Measurements from ENCODE around the gene VOPP1. TPM values are rescaled to one million over a fixed set of nuclear protein-coding genes. Genes with fewer than 3 reads are reported as not detected.
A peak's percentile ranks its signal among the peaks of the same experiment; 100 is the strongest.

The VOPP1 gene
- total and polyA plus RNA-seq, 9 of the 15 experiments (the other 6 are each of a cell fraction or from before 2014, with no cell fraction given) = 8.2 to 45.8 (median 31.2) TPM

DNA sequence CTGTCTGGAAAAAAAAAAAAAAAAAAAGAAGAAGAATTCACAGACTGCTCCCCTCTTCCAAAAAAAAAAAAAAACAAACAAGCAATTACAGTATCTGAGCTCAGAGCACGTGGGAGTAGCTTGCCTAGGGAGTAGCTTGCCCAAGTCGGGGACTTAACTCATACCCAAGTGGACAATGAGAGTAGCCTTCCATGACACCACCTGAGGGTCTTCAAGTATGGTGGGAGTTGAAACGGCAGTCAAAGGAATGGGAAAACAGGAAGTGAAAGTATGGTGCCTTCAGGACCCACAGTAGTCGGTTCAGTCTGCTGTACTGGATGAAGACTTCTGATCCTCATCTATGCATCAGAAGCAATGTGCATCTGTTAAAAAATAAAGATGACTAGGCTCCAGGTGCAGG is 10.6 kb downstream of the VOPP1 start:
- Histone ChIP-seq H3K4me2 (ENCODE audit: insufficient read depth, low read length) (no peak overlapping the region), H2AFZ (ENCODE audit: low read depth, low read length) (no peak overlapping the region), H3K9ac (ENCODE audit: insufficient read depth in 1 of 2, low read depth in 2 of 2, low read length in 2 of 2) (no peak overlapping the region), H3K27ac (ENCODE audit: extremely low read depth, low read depth, low read length) (no peak overlapping the region), H3K36me3 (ENCODE audit: control insufficient read depth, insufficient read depth, low read length) (peaks cover 3% of the 10 kb centered on the region; the same call in 1 of the 3 replicates), H3K9me3 (replicated peaks; ENCODE audit: control insufficient read depth, insufficient read depth, low read depth, low read length) (no peaks in the 10 kb centered on the region), H3K9me1 (ENCODE audit: control insufficient read depth, insufficient read depth, low read length) (no peaks in the 10 kb centered on the region), H3K27me3 (ENCODE audit: control insufficient read depth in 2 of 2, insufficient read depth in 2 of 2, low read length in 2 of 2) (no peaks in the 10 kb centered on the region), H4K20me1 (replicated peaks; ENCODE audit: control insufficient read depth, insufficient read depth, low read length) (peaks cover 29% of the 10 kb centered on the region; the same call in 1 of the 2 replicates), H3K4me1 (replicated peaks in 1 of 2; ENCODE audit: control insufficient read depth in 2 of 2, insufficient read depth in 2 of 2, low read length in 2 of 2) (peaks cover 3 to 12% of the 10 kb centered on the region in 2 experiments; a peak in 4 of 5 replicates), H3K79me2 (ENCODE audit: control insufficient read depth, insufficient read depth, low read length) (peaks cover 64% of the 10 kb centered on the region), H3K4me3 (no peak overlapping the region)
- 38% methylated on average over 4 of the region's 4 CpGs for WGBS (ENCODE audit: insufficient coverage, low coverage, missing lambda C conversion rate)
- in situ Hi-C loops (cut with MboI) = no loop called here
- ChIA-PET CTCF (ENCODE audit: low intra/inter-chr PET ratio) (no interaction called here), POLR2A (no interaction called here)
- FAIRE-seq = no peak
- TF ChIP-seq, protein P1, sequence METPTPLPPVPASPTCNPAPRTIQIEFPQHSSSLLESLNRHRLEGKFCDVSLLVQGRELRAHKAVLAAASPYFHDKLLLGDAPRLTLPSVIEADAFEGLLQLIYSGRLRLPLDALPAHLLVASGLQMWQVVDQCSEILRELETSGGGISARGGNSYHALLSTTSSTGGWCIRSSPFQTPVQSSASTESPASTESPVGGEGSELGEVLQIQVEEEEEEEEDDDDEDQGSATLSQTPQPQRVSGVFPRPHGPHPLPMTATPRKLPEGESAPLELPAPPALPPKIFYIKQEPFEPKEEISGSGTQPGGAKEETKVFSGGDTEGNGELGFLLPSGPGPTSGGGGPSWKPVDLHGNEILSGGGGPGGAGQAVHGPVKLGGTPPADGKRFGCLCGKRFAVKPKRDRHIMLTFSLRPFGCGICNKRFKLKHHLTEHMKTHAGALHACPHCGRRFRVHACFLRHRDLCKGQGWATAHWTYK (CRISPR knock-in tag; IDR thresholded peaks at IDR 0.05) = no peak
- no peak for TF ChIP-seq EHMT2 (IDR thresholded peaks at IDR 0.05)
- TF ChIP-seq ZNF408 (CRISPR knock-in tag; IDR thresholded peaks at IDR 0.05; ENCODE audit: low read depth) = no peak
- TF ChIP-seq, protein P2, sequence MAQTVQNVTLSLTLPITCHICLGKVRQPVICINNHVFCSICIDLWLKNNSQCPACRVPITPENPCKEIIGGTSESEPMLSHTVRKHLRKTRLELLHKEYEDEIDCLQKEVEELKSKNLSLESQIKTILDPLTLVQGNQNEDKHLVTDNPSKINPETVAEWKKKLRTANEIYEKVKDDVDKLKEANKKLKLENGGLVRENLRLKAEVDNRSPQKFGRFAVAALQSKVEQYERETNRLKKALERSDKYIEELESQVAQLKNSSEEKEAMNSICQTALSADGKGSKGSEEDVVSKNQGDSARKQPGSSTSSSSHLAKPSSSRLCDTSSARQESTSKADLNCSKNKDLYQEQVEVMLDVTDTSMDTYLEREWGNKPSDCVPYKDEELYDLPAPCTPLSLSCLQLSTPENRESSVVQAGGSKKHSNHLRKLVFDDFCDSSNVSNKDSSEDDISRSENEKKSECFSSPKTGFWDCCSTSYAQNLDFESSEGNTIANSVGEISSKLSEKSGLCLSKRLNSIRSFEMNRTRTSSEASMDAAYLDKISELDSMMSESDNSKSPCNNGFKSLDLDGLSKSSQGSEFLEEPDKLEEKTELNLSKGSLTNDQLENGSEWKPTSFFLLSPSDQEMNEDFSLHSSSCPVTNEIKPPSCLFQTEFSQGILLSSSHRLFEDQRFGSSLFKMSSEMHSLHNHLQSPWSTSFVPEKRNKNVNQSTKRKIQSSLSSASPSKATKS (CRISPR knock-in tag; IDR thresholded peaks at IDR 0.05) = no peak
- no peak for TF ChIP-seq MCM7 (IDR thresholded peaks at IDR 0.05)
- TF ChIP-seq BHLHE40 (IDR thresholded peaks at IDR 0.05; ENCODE audit: low read length) = 0 out of 2 replicates have a peak, but pooled peaks have one; percentile 17
- TF ChIP-seq ZNF384 (IDR thresholded peaks at IDR 0.05; ENCODE audit: low read depth, low read length) = peak; percentile 56
- no peak for TF ChIP-seq PHB2 (IDR thresholded peaks at IDR 0.05; ENCODE audit: low read depth)
- TF ChIP-seq SETDB1 (IDR thresholded peaks at IDR 0.05; ENCODE audit: low read length) = no peak
- no peak for TF ChIP-seq KLF1 (tag; IDR thresholded peaks at IDR 0.05)
- no peak for TF ChIP-seq NR2C2 (CRISPR knock-in tag; IDR thresholded peaks at IDR 0.05)
- no peak for TF ChIP-seq NR2C2 (tag; IDR thresholded peaks at IDR 0.05)
- no peak for TF ChIP-seq GABPB2 (CRISPR knock-in tag; conservative IDR thresholded peaks at IDR 0.05)
- no peak for TF ChIP-seq MECOM (CRISPR knock-in tag; IDR thresholded peaks at IDR 0.05)
- no peak for TF ChIP-seq KLF13 (tag; IDR thresholded peaks at IDR 0.05; ENCODE audit: borderline replicate concordance, low read depth)
- peak; percentile 69 for TF ChIP-seq SPI1 (IDR thresholded peaks at IDR 0.05; ENCODE audit: borderline replicate concordance, low read depth, low read length)
- BruUV-seq (replicated peaks) = no TSS peak
- no peak for DNase-seq (ENCODE audit: extremely low read depth in 1 of 4, low spot score in 3 of 4)
- intact Hi-C loops (cut with micrococcal nuclease) = no loop called here
- ATAC-seq = no peak
